ENCODE data around the gene SLC12A2. TPM values are rescaled to one million over a fixed set of nuclear protein-coding genes. Genes with fewer than 3 reads are reported as not detected.

Gene SLC12A2
- polyA plus RNA-seq, 1 of the 3 experiments (the other 2 are of a cell fraction) = 5.6 TPM

- Histone ChIP-seq H3K9ac (no peak overlapping the region), H3K4me2 (no peak overlapping the region), H3K27me3 (ENCODE audit: insufficient read depth) (no peaks in the 10 kb centered on the region), H2AFZ (ENCODE audit: low read depth) (no peak overlapping the region), H3K4me3 (ENCODE audit: low read depth in 2 of 2, low read length in 1 of 2) (no peak overlapping the region), H4K20me1 (ENCODE audit: insufficient read depth) (no peaks in the 10 kb centered on the region), H3F3A (replicated peaks; ENCODE audit: insufficient read depth) (no peaks in the 10 kb centered on the region), H3K4me1 (ENCODE audit: control insufficient read depth in 1 of 2, insufficient read depth in 2 of 2, low read depth in 1 of 2, low read length in 1 of 2) (no peaks in the 10 kb centered on the region), H3K79me2 (ENCODE audit: insufficient read depth) (no peaks in the 10 kb centered on the region), H3K9me2 (no peaks in the 10 kb centered on the region), H3K27ac (ENCODE audit: low read depth in 2 of 2, low read length in 1 of 2) (no peak overlapping the region), H3K36me3 (replicated peaks in 1 of 2; ENCODE audit: control insufficient read depth in 1 of 2, insufficient read depth in 2 of 2, low read length in 1 of 2) (peaks cover 7 to 21% of the 10 kb centered on the region in 2 experiments), H3K9me3 (no peaks in the 10 kb centered on the region)
- ChIA-PET CTCF (no interaction called here), POLR2A (no interaction called here)
- TF ChIP-seq IRF3 (IDR thresholded peaks at IDR 0.05; ENCODE audit: low read depth, low read length) (no peak), ZBTB33 (IDR thresholded peaks at IDR 0.05; ENCODE audit: borderline replicate concordance, low read depth) (no peak), CHD2 (IDR thresholded peaks at IDR 0.05; ENCODE audit: low read length, partially characterized antibody) (no peak)
- DNase-seq = no peak
Observed at GRCh38 chr5:128052780-128053179, 30.8 kb upstream of the SLC12A2 start.

GRCh38 chr5:128053291-128053954 is 30.1 kb upstream of the SLC12A2 start:
- TF ChIP-seq FOXM1 (IDR thresholded peaks at IDR 0.05; ENCODE audit: low read depth) = no peak
- TF ChIP-seq MAX (IDR thresholded peaks at IDR 0.05; ENCODE audit: low read depth) = no peak
- no peak for TF ChIP-seq NFIC (IDR thresholded peaks at IDR 0.05; ENCODE audit: borderline replicate concordance)
- no peak for TF ChIP-seq GATA2 (CRISPR knock-in tag; IDR thresholded peaks at IDR 0.05)
- no peak for TF ChIP-seq NRF1 (IDR thresholded peaks at IDR 0.05; ENCODE audit: low read depth, low read length)
- TF ChIP-seq MEF2A (IDR thresholded peaks at IDR 0.05; ENCODE audit: borderline replicate concordance, low read depth) = no peak
- no peak for TF ChIP-seq ELF1 (IDR thresholded peaks at IDR 0.05)
- TF ChIP-seq REST (IDR thresholded peaks at IDR 0.05; ENCODE audit: low read depth, low read length) = no peak
- no peak for TF ChIP-seq RFX5 (IDR thresholded peaks at IDR 0.05; ENCODE audit: low read length)
- no peak for TF ChIP-seq TAF1 (IDR thresholded peaks at IDR 0.05; ENCODE audit: borderline replicate concordance, low read depth, low read length)
- no peak for TF ChIP-seq GABPA (IDR thresholded peaks at IDR 0.05; ENCODE audit: low read depth)
- no peak for TF ChIP-seq ZBTB33 (IDR thresholded peaks at IDR 0.05; ENCODE audit: borderline replicate concordance, low read depth)
- TF ChIP-seq FOSL2 (IDR thresholded peaks at IDR 0.05; ENCODE audit: borderline replicate concordance, low read depth) = no peak
- H3K4me2 ChIP-seq = no peak overlapping the region
- no peaks in the 10 kb centered on the region for H3K79me2 ChIP-seq (ENCODE audit: insufficient read depth)
- H3K27ac ChIP-seq (ENCODE audit: low read depth in 2 of 2, low read length in 1 of 2) = no peak overlapping the region
- ChIA-PET CTCF (no interaction called here), POLR2A (no interaction called here)
- H3K9ac ChIP-seq = no peak overlapping the region
- no peaks in the 10 kb centered on the region for H4K20me1 ChIP-seq (ENCODE audit: insufficient read depth)
- H3K36me3 ChIP-seq (replicated peaks in 1 of 2; ENCODE audit: control insufficient read depth in 1 of 2, insufficient read depth in 2 of 2, low read length in 1 of 2) = peaks cover 7 to 24% of the 10 kb centered on the region in 2 experiments
- no peaks in the 10 kb centered on the region for H3F3A ChIP-seq (replicated peaks; ENCODE audit: insufficient read depth)
- no peaks in the 10 kb centered on the region for H3K9me2 ChIP-seq
- 90% methylated on average over 2 of the region's 3 CpGs for WGBS (ENCODE audit: low lambda C conversion rate)
- H3K4me1 ChIP-seq (ENCODE audit: control insufficient read depth in 1 of 2, insufficient read depth in 2 of 2, low read depth in 1 of 2, low read length in 1 of 2) = no peaks in the 10 kb centered on the region
- H3K9me3 ChIP-seq = no peaks in the 10 kb centered on the region
- no peak overlapping the region for H2AFZ ChIP-seq (ENCODE audit: low read depth)
- DNase-seq = no peak
- H3K4me3 ChIP-seq (ENCODE audit: low read depth in 2 of 2, low read length in 1 of 2) = no peak overlapping the region
- H3K27me3 ChIP-seq (ENCODE audit: insufficient read depth) = no peaks in the 10 kb centered on the region
